Stimulated activated effector memory CD8-positive, alpha-beta T cell treated with anti-CD3 and anti-CD28 coated beads, Interleukin-12 subunit alpha, Interleukin-12 subunit beta, amount 100 ng/mL, for 72 hours (primary cell): ENCODE data around the gene NTSR1.

Experiments
- ATAC-seq: fragments of 150-1000 bp; cut with Tn5 transposase; 2 replicates; pipeline ENCODE4 v1.10.0; 2021
- DNase-seq, 2 donors: peaks; one replicate each; pipeline ENCODE4 v3.0.0; 2021 to 2022; ENCODE audit warnings: low spot score in 2 of 2
- H3K27ac Mint-ChIP-seq: one replicate; pipeline ENCODE4 v1.8.0; 2022; ENCODE audit warnings: mild to moderate bottlenecking, mixed read lengths
- H3K36me3 Mint-ChIP-seq: one replicate; pipeline ENCODE4 v1.8.0; 2022; ENCODE audit warnings: mild to moderate bottlenecking, mixed read lengths
- H3K4me1 Mint-ChIP-seq: one replicate; pipeline ENCODE4 v1.8.0; 2022; ENCODE audit warnings: mixed read lengths
- H3K4me3 Mint-ChIP-seq: one replicate; pipeline ENCODE4 v1.8.0; 2022; ENCODE audit warnings: mild to moderate bottlenecking, mixed read lengths
- H3K9me3 Mint-ChIP-seq: one replicate; pipeline ENCODE4 v1.8.0; 2022; ENCODE audit warnings: mixed read lengths

Gene NTSR1

GRCh38 chr20:62809530-62810428 lies 101.1 kb downstream of the NTSR1 start:
- H3K36me3 Mint-ChIP-seq: peaks cover 82% of the 10 kb centered on the region
- no peaks in the 10 kb centered on the region for H3K9me3 Mint-ChIP-seq
- ATAC-seq: no peak
- H3K27ac Mint-ChIP-seq: no peak overlapping the region
- DNase-seq: no peak
- peaks cover 26% of the 10 kb centered on the region for H3K4me1 Mint-ChIP-seq
- no peak overlapping the region for H3K4me3 Mint-ChIP-seq

- DNase-seq (no peak), ATAC-seq (no peak)
- H3K4me3 Mint-ChIP-seq: no peak overlapping the region
- peaks cover 19% of the 10 kb centered on the region for H3K4me1 Mint-ChIP-seq
- H3K36me3 Mint-ChIP-seq: peaks cover 86% of the 10 kb centered on the region
- no peaks in the 10 kb centered on the region for H3K9me3 Mint-ChIP-seq
- H3K27ac Mint-ChIP-seq: no peak overlapping the region
Observed at GRCh38 chr20:62811320-62811719, 102.7 kb downstream of the NTSR1 start.

- H3K9me3 Mint-ChIP-seq: no peaks in the 10 kb centered on the region
- peaks cover 15% of the 10 kb centered on the region for H3K4me1 Mint-ChIP-seq
- no peak for ATAC-seq
- no peak overlapping the region for H3K27ac Mint-ChIP-seq
- no peak for DNase-seq
- no peak overlapping the region for H3K4me3 Mint-ChIP-seq
- peaks cover 82% of the 10 kb centered on the region for H3K36me3 Mint-ChIP-seq
Observed at GRCh38 chr20:62811720-62812119, 103.1 kb downstream of the NTSR1 start.
